GM12878 (cell line): Measurements from ENCODE around the gene FSIP1. TPM values are rescaled to one million over a fixed set of nuclear protein-coding genes. Genes with fewer than 3 reads are reported as not detected.

ENCODE experiments used
- ATAC-seq: fragments of 200-7000 bp; cut with Tn5 transposase; 3 replicates; pipeline ENCODE4 v1.9.1; 2020; ENCODE audit warnings: mild to moderate bottlenecking, moderate library complexity
- BruUV-seq: library from RNA; stranded (reverse); fragments of 400-500 nt; replicated peaks from 2 replicates; lab custom pipeline; 2021; lab: Mats Ljungman, UMichigan
- CTCF ChIA-PET: fragments of 300-600 bp; sonication (Branson Sonifier 250); formaldehyde crosslinking; extraction: SDS; loops from one replicate; lab custom pipeline; 2021; ENCODE audit warnings: inconsistent platforms; lab: Yijun Ruan, JAX
- POLR2A ChIA-PET: fragments of 350-600 bp; formaldehyde crosslinking; extraction: SDS; loops from one replicate; lab custom pipeline; 2021; ENCODE audit warnings: inconsistent platforms; lab: Charles Lee
- RAD21 ChIA-PET: fragments of 300-600 bp; sonication (Branson Sonifier 250); formaldehyde crosslinking; loops from one replicate; lab custom pipeline; 2023; ENCODE audit warnings: antibody characterized with exemption; ENCODE audit not compliant: unreplicated experiment; lab: Charles Lee
- SMC1A ChIA-PET: fragments of 300-600 bp; sonication (Branson Sonifier 250); formaldehyde crosslinking; loops from one replicate; lab custom pipeline; 2023; ENCODE audit not compliant: unreplicated experiment, uncharacterized antibody; lab: Charles Lee
- DNase-seq: peaks from one replicate; pipeline ENCODE4 v3.0.0-alpha.2; 2011; ENCODE audit warnings: low read depth, low spot score
- FAIRE-seq: peaks from 3 replicates; lab custom pipeline; 2011; peaks lifted over from hg19 to GRCh38; lab: Jason Lieb, UNC
- H2AFZ ChIP-seq: 2 replicates; pipeline ENCODE4 v1.6.0; 2011; ENCODE audit warnings: low read depth, low read length, control low read depth; ENCODE audit not compliant: control insufficient read depth
- H3K27ac ChIP-seq: 2 replicates; pipeline ENCODE4 v1.5.1; 2011; ENCODE audit warnings: control low read depth; ENCODE audit not compliant: control insufficient read depth, insufficient read depth
- H3K27me3 ChIP-seq, 2 experiments: replicated peaks in 1 of 2; 2 replicates each; pipeline versions ENCODE4 v1.6.0 to v1.6.1; 2011; ENCODE audit warnings: low read length in 1 of 2; ENCODE audit not compliant: control insufficient read depth in 2 of 2, insufficient read depth in 2 of 2
- H3K36me3 ChIP-seq, 2 experiments: 2 replicates each; pipeline ENCODE4 v1.5.1; 2011; ENCODE audit warnings: low read length in 1 of 2; ENCODE audit not compliant: control insufficient read depth in 2 of 2, insufficient read depth in 2 of 2
- H3K4me1 ChIP-seq: 2 replicates; pipeline ENCODE4 v1.6.1; 2011; ENCODE audit warnings: mild to moderate bottlenecking, low read length, moderate library complexity, mixed read lengths; ENCODE audit not compliant: control insufficient read depth, insufficient read depth
- H3K4me2 ChIP-seq: 2 replicates; pipeline ENCODE4 v1.6.0; 2011; ENCODE audit warnings: control low read depth; ENCODE audit not compliant: control insufficient read depth, insufficient read depth
- H3K4me3 ChIP-seq: fragments of 200-600 bp; sonication (generic); 2 replicates; pipeline ENCODE4 v1.5.1; 2016
- H3K79me2 ChIP-seq: 2 replicates; pipeline ENCODE4 v1.6.0; 2011; ENCODE audit warnings: low read length; ENCODE audit not compliant: control insufficient read depth, insufficient read depth
- H3K9ac ChIP-seq: 2 replicates; pipeline ENCODE4 v1.8.0; 2011; ENCODE audit warnings: low read length, control low read depth, mixed read lengths; ENCODE audit not compliant: control insufficient read depth, insufficient read depth
- H3K9me3 ChIP-seq: replicated peaks from 3 replicates; pipeline ENCODE4 v1.5.1; 2011; ENCODE audit warnings: mild to moderate bottlenecking, low read length; ENCODE audit not compliant: control insufficient read depth, insufficient read depth
- H4K20me1 ChIP-seq: 2 replicates; pipeline ENCODE4 v1.6.0; 2011; ENCODE audit not compliant: control insufficient read depth, insufficient read depth
- CBFB ChIP-seq: IDR thresholded peaks from 2 replicates; pipeline ENCODE4 v1.6.1; 2016; ENCODE audit warnings: antibody characterized with exemption, low read depth
- CBX5 ChIP-seq: sonication (generic); IDR thresholded peaks from 2 replicates; pipeline ENCODE4 v1.6.1; 2016; ENCODE audit warnings: low read depth, moderate library complexity, mild to moderate bottlenecking, inconsistent platforms
- CEBPB ChIP-seq, 2 experiments: fragments of 150-350 bp in 1 of 2; IDR thresholded peaks; 2 replicates each; pipeline ENCODE4 v1.6.1; 2012 to 2014; ENCODE audit warnings: low read depth in 2 of 2, low read length in 2 of 2, borderline replicate concordance in 1 of 2, inconsistent platforms in 1 of 2
- E4F1 ChIP-seq: fragments of 450-650 bp; IDR thresholded peaks from 2 replicates; pipeline ENCODE4 v1.6.1; 2018; ENCODE audit warnings: borderline replicate concordance, mild to moderate bottlenecking; ENCODE audit not compliant: partially characterized antibody
- EZH2 ChIP-seq: IDR thresholded peaks from 2 replicates; pipeline ENCODE4 v1.6.1; 2012; ENCODE audit warnings: low read depth, mild to moderate bottlenecking, control low read depth, inconsistent platforms, low read length, borderline replicate concordance; ENCODE audit not compliant: control insufficient read depth
- HDAC2 ChIP-seq: fragments of 200-600 bp; sonication (generic); IDR thresholded peaks from 2 replicates; pipeline ENCODE4 v1.6.1; 2017
- KLF5 ChIP-seq: fragments of 450-650 bp; IDR thresholded peaks from 2 replicates; pipeline ENCODE4 v1.6.1; 2014; ENCODE audit warnings: mild to moderate bottlenecking; ENCODE audit not compliant: partially characterized antibody
- POLR2A ChIP-seq: IDR thresholded peaks from 2 replicates; pipeline ENCODE4 v1.6.1; 2011; ENCODE audit warnings: low read depth, mild to moderate bottlenecking, low read length
- RELA ChIP-seq: fragments of 450-650 bp; IDR thresholded peaks from 2 replicates; pipeline ENCODE4 v1.8.0; 2014; ENCODE audit warnings: borderline replicate concordance; ENCODE audit not compliant: partially characterized antibody
- ZNF207 ChIP-seq: fragments of 450-650 bp; IDR thresholded peaks from 2 replicates; pipeline ENCODE4 v1.6.1; 2014; ENCODE audit warnings: antibody characterized with exemption, mild to moderate bottlenecking, borderline replicate concordance
- ZNF384 ChIP-seq: IDR thresholded peaks from 2 replicates; pipeline ENCODE4 v1.6.1; 2012; ENCODE audit warnings: low read depth, mild to moderate bottlenecking, low read length, improper control_type of control experiment, borderline replicate concordance
- ZZZ3 ChIP-seq: IDR thresholded peaks from 2 replicates; pipeline ENCODE4 v1.6.1; 2011; ENCODE audit warnings: low read depth; ENCODE audit not compliant: control insufficient read depth, insufficient read length
- WGBS: methylation state at CpG from one replicate; pipeline ENCODE4 v1.1.6; 2016; ENCODE audit warnings: low lambda C conversion rate; ENCODE audit not compliant: insufficient replicate concordance, insufficient coverage; ENCODE audit errors: missing lambda C conversion rate; 5-methylcytosine and 5-hydroxymethylcytosine counted together
- in situ Hi-C: fragments of 300-500 bp; cut with MboI; formaldehyde crosslinking; loops from 9 replicates; pipeline ENCODE4 v1.14.3; 2018; ENCODE audit warnings: mixed read lengths
- intact Hi-C: fragments of 100-400 bp; cut with micrococcal nuclease; formaldehyde crosslinking; loops from one replicate; pipeline ENCODE4 v1.14.2; 2022; ENCODE audit not compliant: unreplicated experiment
- polyA plus RNA-seq, 11 experiments: library from polyadenylated mRNA; depleted of rRNA in 4 of 11; unstranded in 6 of 11; stranded (reverse) in 5 of 11; fragments of >200 nt; fragmentation: Nextera tagmentation in 4 of 11; fragmentation: Illumina TruSeq in 1 of 11; extraction: Ambion mirVana in 4 of 11; extraction: Trizol in 1 of 11; gene quantifications; 1 replicate in 1 of 11; 2 replicates in 10 of 11; pipeline versions ENCODE4 v1.2.1 to v1.2.3, GENCODE V29; 2011 to 2016; ENCODE audit warnings: inconsistent platforms in 2 of 11, missing spikeins in 2 of 11, low read depth in 1 of 11
- total RNA-seq, 4 experiments: library from RNA; depleted of rRNA in 3 of 4; stranded (reverse); fragments of >200 nt in 3 of 4; fragmentation: Illumina TruSeq in 1 of 4; extraction: Trizol in 1 of 4; gene quantifications; 2 replicates each; pipeline versions ENCODE4 v1.2.1 to v1.2.3, GENCODE V29; 2013 to 2021

FSIP1 gene
- total and polyA plus RNA-seq, 10 of the 15 experiments (the other 5 are each of a cell fraction or from before 2014, with no cell fraction given), result 0.15 to 0.67 (median 0.35) TPM

- no peak for TF ChIP-seq POLR2A
- no peak for TF ChIP-seq ZZZ3
- TF ChIP-seq ZNF384, result no peak
- TF ChIP-seq CBX5, result no peak
- no peak for TF ChIP-seq HDAC2
- no peak for TF ChIP-seq ZNF207
- TF ChIP-seq E4F1, result no peak
- no peak for TF ChIP-seq RELA
- TF ChIP-seq KLF5, result no peak
- no peak for TF ChIP-seq CEBPB (IDR thresholded peaks at IDR 0.05; ENCODE audit: borderline replicate concordance in 1 of 2, low read depth in 2 of 2, low read length in 2 of 2)
- no peak for TF ChIP-seq CBFB
- TF ChIP-seq EZH2, result no peak
- no TSS peak for BruUV-seq
- in situ Hi-C loops, result no loop called here
- H3K27ac ChIP-seq, result no peak overlapping the region
- no peak overlapping the region for H3K4me3 ChIP-seq
- H3K27me3 ChIP-seq, result no peaks in the 10 kb centered on the region
- no peaks in the 10 kb centered on the region for H3K4me1 ChIP-seq
- no peak overlapping the region for H3K9ac ChIP-seq
- ChIA-PET POLR2A (no interaction called here), RAD21 (no interaction called here), SMC1A (interaction anchor here (6.4 kb wide), 1 partner anchor 58 kb away, joined by 39 read pairs; no protein-coding TSS in a partner anchor), CTCF (interaction anchor here (4.5 kb wide), 1 partner anchor 59 kb away, joined by 36 read pairs; no protein-coding TSS in a partner anchor)
- intact Hi-C loops, result no loop called here
- H3K79me2 ChIP-seq, result no peaks in the 10 kb centered on the region
- ATAC-seq (no peak), FAIRE-seq (no peak), DNase-seq (no peak)
- no peaks in the 10 kb centered on the region for H4K20me1 ChIP-seq
- H2AFZ ChIP-seq, result no peak overlapping the region
- no peak overlapping the region for H3K4me2 ChIP-seq
- WGBS, result 48% methylated on average over 11 of the region's 11 CpGs
- no peaks in the 10 kb centered on the region for H3K9me3 ChIP-seq
- no peaks in the 10 kb centered on the region for H3K36me3 ChIP-seq
Measured at GRCh38 chr15:39698444-39699390, 83.9 kb downstream of the FSIP1 start.
